Measurements from ENCODE around the gene CENPS.
"Not testable (repeated sequence)": the region's sequence is repeated elsewhere in the genome, so short reads cannot be mapped to it uniquely, and the experiment has no call there.

Gene CENPS

DNA sequence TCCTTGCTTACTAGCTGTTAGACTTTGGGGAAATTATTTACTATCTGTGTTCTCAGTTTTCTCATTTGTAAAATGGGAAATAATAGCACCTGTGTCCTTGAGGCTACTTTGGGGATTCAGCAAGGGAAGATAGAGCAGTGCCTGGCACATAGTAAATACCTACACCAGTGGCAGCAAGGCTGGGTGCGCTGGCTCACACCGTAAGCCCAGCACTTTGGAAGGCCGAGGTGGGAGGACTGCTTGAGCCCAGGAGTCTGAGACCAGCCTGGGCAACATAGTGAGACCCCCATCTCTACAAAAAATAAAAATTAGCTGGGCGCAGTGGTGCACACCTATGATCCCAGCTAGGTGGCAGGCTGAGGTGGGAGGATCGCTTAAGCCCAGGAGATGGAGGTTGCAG is 8.6 kb upstream of the CENPS start:
- no peak for DNase-seq

DNA sequence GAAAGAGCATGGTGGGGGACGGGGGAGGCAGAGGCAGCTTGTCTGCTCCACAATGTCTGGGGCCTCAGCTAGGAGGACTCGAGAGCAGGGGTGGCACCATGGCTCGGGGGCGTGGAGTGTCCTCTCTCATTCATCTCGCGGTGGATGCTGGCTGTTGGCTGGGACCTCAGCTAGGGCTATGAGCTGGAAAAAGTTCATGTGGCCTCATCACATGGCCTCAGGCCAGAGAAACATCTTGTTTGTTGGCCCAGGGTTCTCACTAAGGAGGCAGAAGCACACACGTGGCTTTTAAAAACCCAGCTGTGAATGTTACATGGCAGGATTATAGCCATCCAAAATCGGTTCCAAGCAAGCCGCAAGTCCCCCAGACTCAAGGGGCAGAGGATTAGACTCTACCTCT is 6.2 kb upstream of the CENPS start:
- DNase-seq = no peak

DNA sequence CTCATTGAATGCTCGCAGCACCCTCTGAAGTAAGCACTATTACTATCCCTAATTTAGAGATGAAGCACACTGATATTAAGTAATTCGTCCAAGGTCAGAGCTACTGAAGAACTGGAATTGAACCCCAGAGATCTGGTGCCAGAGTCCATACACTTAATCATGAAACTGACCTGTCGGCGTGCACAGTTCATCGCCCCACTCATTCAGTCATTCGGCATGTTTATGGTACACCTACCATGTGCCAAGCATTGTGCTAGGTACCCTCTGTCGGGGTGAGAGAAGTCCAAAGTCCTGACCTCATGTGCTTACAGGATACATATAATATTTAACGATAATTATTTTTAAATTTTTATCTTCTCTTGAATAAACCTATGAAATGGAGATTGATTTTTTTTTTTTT is 5.6 kb upstream of the CENPS start:
- no peak for DNase-seq

GRCh38 chr1:10425826-10426534 is 4.3 kb upstream of the CENPS start:
- not testable (repeated sequence) for DNase-seq

DNA sequence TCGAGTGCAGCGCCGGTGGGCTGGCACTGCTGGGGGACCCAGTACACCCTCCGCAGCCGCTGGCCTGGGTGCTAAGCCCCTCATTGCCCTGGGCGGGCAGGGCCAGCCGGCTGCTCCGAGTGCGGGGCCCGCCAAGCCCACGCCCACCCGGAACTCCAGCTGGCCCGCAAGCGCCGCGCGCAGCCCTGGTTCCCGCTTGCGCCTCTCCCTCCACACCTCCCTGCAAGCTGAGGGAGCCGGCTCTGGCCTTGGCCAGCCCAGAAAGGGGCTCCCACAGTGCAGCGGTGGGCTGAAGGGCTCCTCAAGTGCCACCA is 3.7 kb upstream of the CENPS start:
- DNase-seq = not testable (repeated sequence)

- no peak for DNase-seq
Observed at GRCh38 chr1:10428984-10429383, 1.2 kb upstream of the CENPS start.

DNA sequence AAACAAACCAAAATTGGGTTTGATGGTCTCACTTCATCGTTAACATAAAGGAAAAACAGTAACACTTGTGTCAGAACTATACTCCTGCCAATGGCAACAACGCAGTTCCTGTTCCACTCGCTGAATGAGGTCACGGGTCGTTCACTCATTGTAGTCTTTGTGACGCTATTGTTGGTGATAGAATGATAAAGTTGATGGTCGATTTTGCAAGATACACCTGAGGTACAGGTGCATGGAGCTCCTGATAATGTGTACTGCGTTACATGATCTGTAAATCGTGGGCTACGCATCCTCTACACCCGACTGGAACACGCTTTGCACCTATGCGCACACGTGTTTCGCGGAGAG is 391 bp upstream of the CENPS start:
- DNase-seq = no peak

GRCh38 chr1:10431070-10431730 is 967 bp downstream of the CENPS start:
- DNase-seq = no peak

- DNase-seq = no peak
Observed at GRCh38 chr1:10432910-10433700, 2.9 kb downstream of the CENPS start.

GRCh38 chr1:10433790-10434189 is 3.6 kb downstream of the CENPS start:
- DNase-seq = no peak

- no peak for DNase-seq
Observed at GRCh38 chr1:10434590-10434989, 4.4 kb downstream of the CENPS start.

DNA sequence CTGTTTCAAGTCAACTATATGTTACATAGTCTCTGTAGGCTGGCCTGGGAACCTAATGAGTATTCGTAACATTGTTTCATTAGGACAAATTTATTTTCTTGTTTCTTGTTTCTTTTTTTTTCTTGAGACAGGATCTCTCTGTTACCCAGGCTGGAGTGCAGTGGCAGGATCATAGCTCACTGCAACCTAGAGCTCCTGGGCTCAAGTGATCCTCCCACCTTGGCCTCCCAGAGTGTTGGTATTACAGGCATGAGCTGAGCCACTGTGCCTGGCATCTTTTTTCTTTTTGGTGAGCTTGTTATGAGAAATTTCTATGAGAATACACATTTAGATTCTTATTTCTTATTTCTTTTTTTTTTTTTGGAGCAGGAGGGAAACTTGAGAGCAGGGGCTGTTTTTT is 6.8 kb downstream of the CENPS start:
- no peak for DNase-seq

DNA sequence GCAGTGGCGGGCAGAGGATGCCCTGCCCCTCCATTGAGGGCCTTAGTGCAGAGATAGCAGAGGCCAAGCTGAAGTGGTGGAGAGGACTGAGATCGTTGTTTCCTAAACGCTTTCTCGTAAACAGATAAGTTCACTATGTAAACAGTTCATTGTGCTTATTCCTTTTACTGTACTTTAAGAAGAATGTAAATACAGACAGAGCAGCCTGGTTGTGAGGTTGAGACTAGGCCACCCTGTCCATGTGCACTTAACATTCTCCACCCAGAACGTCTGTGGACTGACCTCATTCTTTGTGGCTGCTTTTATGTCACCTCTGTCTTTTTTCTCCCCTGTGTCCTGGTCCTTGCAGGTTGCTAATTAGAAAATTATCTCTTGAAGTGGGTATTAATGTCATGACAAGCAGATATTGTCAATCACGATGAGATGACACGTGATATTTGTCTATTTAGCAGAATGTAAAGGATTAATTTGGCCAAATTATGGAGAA is 8.5 kb downstream of the CENPS start:
- no peak for DNase-seq

DNA sequence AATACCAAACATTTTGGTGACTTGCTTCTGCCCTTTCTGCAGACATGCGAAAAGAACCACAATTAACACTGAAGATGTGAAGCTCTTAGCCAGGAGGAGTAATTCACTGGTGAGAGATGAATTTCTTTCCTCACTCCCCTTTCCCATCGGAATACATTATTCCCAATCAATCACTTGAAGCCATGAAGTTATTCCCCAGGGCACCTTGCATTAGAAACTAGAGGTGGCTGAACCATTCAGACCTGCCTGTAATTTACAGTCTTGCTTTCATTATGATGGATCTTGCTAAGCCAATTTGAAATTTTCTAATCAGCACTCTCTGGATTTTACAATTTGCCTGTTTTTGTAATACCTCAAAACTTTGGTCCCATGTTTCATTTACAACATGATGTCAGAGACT is 10.1 kb downstream of the CENPS start:
- no peak for DNase-seq

GRCh38 chr1:10440794-10441193 is 10.6 kb downstream of the CENPS start:
- DNase-seq = no peak

- no peak for DNase-seq
Observed at GRCh38 chr1:10444248-10444647, 14.0 kb downstream of the CENPS start.

- no peak for DNase-seq
Observed at GRCh38 chr1:10444795-10445397, 14.7 kb downstream of the CENPS start.

GRCh38 chr1:10446790-10447422 is 16.7 kb downstream of the CENPS start:
- DNase-seq = no peak

- DNase-seq = no peak
Observed at GRCh38 chr1:10449751-10450150, 19.5 kb downstream of the CENPS start, which contains the start of gene CORT. CORT (plus strand) TSS chr1:10450031; CDS start chr1:10450224, 193 bp downstream.

DNA sequence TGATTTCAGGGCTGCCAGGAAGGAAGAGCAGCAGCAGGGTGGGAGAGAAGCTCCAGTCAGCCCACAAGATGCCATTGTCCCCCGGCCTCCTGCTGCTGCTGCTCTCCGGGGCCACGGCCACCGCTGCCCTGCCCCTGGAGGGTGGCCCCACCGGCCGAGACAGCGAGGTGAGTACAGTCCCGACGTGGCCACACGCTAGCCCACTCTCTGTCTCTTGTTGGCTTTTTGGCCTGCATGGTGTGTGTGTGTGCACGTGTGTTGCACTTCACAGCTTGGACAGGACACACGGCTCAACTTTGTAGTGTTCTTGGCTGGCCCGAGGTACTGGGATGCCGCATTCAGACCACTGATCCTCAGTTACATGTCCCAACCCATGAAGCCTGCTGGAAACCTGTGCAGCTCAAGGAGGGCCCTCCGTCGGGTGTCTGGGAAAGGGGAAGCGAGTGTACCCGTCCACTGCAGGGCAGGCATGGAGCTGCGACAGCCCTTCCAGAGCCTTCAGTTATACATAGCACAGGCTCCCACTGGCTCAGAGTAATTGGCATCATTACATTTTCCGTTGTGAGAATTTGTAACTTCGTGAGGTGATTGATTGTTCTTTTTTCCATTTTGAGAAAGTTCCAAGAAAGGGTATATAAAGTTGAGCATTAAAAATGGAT is 20.1 kb downstream of the CENPS start:
- DNase-seq = no peak

DNA sequence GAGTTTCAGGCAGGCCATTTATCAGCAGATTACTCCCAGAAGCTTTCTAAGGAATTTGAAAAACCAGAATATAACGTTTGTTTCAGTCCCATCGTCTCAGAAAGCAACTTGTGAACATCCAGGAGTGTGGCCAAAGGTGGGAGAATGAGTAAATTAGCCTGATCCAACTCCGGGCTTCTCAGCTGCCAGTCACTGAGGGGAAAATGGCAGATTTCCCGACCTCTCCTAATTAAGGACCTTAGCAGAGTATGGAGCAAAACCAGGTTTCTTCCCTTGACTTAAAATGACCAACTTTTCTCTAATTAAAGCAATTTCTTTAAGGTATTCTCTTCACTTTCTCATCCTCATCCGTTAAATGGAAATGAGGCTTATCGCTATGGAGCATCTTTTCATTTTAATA is 20.6 kb downstream of the CENPS start:
- no peak for DNase-seq

DNA sequence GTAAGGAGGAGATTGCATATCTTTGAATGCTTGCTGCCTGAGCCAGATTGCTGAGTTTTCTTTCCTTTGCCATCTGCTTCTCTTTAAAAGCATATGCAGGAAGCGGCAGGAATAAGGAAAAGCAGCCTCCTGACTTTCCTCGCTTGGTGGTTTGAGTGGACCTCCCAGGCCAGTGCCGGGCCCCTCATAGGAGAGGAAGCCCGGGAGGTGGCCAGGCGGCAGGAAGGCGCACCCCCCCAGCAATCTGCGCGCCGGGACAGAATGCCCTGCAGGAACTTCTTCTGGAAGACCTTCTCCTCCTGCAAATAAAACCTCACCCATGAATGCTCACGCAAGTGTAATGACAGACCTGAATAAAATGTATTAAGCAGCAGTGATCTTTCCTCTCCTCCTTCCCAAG is 21.1 kb downstream of the CENPS start:
- DNase-seq = no peak

DNA sequence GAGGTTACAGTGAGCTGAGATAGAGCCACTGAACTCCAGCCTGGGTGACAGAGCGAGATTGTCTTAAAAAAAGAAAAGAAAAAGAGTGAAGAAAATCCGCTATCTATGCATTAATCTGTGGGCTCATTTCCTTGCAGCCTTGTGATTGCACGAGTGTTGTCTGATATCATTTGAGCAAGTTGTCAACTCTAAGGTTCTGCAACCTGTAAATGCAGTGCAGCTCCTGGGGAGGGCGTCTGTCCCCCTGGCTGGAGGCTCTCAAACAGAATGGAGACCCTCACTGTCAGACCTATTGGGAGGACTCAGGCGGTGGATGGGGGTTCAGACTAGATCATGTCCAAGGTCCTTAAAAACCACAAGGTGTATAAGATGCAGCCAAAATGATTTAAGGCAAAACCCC is 25.8 kb downstream of the CENPS start:
- no peak for DNase-seq
